ENCODE data around the gene GOLGA3.

Gene GOLGA3

DNA sequence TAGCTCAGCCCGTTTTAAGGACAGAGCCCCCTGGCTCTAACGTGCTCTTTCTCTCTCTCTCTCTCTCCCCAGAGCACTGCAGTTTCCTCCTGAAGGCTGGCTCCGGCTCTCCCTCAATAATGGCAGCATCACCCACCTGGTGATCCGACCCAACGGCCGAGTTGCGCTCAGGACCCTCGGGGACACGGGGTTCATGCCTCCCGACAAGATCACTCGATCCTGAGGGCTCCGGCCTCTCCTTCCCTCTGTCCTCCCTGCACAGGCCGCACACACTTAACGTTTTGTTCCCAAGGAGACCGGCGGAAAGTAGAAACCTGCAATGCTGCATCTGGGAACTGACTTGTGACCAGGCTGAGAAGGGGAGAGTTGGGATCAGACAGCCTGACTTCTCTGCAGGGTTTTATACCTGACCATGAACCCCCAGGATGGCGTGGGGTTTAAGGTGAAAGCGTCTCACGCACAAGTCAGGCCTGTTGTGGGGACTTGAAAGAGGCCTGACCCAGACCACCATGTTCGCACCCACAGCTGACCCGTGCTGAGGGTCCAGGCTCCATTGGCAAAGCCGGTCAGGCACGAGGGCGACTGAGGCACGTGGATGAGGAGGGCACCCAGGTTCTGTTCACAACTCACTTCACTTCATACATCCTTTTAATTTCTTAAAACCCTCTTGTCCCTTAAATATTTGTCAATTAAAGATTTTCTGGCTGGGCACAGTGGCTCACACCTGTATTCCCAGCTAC is 107.9 kb downstream of the GOLGA3 start:
- no peak for DNase-seq (ENCODE audit: low read depth, low spot score)

DNA sequence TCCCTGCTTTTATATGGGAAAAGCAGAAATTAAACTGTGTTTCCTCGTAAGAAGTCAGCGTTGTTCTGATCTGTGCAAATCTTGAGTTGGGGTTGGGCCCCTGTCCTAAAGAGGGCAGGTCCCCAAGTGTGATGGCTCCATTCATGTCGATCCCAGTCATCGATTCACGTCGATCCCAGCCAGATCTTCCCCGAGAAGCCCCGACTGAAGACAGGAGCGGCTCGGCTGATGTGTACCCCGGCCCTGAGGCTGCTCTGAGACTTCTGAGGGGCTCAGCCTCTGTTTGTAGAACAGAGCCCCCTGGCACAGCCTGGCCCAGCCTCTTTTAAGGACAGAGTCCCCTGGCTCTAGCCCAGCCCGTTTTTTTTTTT is 108.7 kb downstream of the GOLGA3 start:
- DNase-seq (ENCODE audit: low read depth, low spot score) = no peak

DNA sequence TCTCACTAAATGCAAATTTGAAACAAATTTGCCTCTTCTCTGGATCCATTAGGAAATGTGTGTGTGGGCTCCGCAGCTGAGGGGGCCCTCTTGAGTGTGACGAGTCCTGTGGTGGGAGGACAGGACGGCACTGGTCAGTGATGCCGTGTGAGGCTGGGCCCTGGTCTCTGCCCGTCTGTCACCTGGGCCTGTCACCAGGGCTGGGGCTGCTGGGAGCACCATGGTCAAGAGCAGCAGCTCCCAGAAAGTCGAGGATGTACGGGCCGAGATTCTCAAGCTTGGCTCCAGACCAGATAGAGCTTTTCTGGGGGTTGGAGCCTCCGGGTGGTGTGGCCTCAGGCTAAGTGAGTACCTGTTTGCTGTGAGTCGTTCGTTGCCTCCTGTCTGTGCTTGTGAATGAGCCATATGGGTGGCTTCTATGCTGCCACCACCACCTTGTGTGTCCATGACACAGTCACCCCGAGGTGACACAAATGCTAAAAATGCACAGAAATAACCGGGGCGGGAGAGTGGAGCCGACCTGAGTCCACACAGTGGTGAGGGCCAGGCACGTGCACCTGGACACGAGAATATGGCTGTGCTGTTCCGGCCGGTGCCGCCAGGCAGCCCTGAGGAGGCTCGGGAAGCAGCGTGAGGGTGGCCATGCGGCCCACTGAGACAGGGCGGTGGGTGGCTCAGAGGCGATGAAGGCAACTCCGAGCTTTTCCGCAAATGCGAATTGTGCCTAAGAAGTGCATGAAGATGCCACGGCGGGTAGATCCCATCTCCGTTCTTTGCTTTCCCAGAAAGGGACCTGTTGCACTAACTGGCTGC is 109.3 kb downstream of the GOLGA3 start:
- DNase-seq (ENCODE audit: low read depth, low spot score) = no peak
